Measurements from ENCODE around the gene CAMKK2. TPM values are rescaled to one million over a fixed set of nuclear protein-coding genes. Genes with fewer than 3 reads are reported as not detected.
A peak's percentile ranks its signal among the peaks of the same experiment; 100 is the strongest.

Gene CAMKK2
- total and polyA plus RNA-seq, 9 of the 15 experiments (the other 6 are each of a cell fraction or from before 2014, with no cell fraction given), result 4.3 to 32.0 (median 18.2) TPM

DNA sequence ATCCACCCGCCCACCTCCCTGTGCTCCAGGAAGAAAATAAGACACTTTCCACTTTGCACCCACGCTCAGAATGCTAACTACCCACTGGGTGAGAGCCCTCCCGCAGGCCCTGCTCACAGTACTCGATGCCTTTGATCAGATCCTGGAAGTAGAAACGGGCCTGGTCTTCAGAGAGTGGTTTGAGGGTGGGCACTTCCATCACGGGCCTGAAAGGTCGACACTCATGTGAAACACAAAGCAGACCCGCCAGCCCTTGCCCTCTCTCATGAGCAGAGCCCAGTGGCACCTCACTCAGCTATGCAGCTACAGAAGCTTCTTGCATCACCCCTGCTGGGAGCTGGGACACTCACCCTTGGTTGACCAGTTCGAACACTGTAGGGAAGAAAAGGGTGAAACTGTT, 41.1 kb downstream of the CAMKK2 start:
- peak; percentile 28; the same call in 1 of the 3 replicates for ATAC-seq
- TF ChIP-seq, protein P1, sequence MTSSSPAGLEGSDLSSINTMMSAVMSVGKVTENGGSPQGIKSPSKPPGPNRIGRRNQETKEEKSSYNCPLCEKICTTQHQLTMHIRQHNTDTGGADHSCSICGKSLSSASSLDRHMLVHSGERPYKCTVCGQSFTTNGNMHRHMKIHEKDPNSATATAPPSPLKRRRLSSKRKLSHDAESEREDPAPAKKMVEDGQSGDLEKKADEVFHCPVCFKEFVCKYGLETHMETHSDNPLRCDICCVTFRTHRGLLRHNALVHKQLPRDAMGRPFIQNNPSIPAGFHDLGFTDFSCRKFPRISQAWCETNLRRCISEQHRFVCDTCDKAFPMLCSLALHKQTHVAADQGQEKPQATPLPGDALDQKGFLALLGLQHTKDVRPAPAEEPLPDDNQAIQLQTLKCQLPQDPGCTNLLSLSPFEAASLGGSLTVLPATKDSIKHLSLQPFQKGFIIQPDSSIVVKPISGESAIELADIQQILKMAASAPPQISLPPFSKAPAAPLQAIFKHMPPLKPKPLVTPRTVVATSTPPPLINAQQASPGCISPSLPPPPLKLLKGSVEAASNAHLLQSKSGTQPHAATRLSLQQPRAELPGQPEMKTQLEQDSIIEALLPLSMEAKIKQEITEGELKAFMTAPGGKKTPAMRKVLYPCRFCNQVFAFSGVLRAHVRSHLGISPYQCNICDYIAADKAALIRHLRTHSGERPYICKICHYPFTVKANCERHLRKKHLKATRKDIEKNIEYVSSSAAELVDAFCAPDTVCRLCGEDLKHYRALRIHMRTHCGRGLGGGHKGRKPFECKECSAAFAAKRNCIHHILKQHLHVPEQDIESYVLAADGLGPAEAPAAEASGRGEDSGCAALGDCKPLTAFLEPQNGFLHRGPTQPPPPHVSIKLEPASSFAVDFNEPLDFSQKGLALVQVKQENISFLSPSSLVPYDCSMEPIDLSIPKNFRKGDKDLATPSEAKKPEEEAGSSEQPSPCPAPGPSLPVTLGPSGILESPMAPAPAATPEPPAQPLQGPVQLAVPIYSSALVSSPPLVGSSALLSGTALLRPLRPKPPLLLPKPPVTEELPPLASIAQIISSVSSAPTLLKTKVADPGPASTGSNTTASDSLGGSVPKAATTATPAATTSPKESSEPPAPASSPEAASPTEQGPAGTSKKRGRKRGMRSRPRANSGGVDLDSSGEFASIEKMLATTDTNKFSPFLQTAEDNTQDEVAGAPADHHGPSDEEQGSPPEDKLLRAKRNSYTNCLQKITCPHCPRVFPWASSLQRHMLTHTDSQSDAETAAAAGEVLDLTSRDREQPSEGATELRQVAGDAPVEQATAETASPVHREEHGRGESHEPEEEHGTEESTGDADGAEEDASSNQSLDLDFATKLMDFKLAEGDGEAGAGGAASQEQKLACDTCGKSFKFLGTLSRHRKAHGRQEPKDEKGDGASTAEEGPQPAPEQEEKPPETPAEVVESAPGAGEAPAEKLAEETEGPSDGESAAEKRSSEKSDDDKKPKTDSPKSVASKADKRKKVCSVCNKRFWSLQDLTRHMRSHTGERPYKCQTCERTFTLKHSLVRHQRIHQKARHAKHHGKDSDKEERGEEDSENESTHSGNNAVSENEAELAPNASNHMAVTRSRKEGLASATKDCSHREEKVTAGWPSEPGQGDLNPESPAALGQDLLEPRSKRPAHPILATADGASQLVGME (CRISPR knock-in tag; IDR thresholded peaks at IDR 0.05), result no peak
- no peak for TF ChIP-seq ERF (CRISPR knock-in tag; IDR thresholded peaks at IDR 0.05)
- TF ChIP-seq CEBPG (CRISPR knock-in tag; IDR thresholded peaks at IDR 0.05), result peak; percentile 31; the same call in 1 of the 2 replicates
- no peak for TF ChIP-seq CEBPG (tag; conservative IDR thresholded peaks at IDR 0.05 in 1 of 2, IDR thresholded peaks at IDR 0.05 in 1 of 2)
- no peak for TF ChIP-seq HLTF (IDR thresholded peaks at IDR 0.05)
- TF ChIP-seq CCAR2 (IDR thresholded peaks at IDR 0.05; ENCODE audit: low read depth, low read length), result no peak
- no peak for TF ChIP-seq ELF4 (CRISPR knock-in tag; IDR thresholded peaks at IDR 0.05)
- TF ChIP-seq LCOR (CRISPR knock-in tag; IDR thresholded peaks at IDR 0.05), result no peak
- no peak for TF ChIP-seq GABPB1 (CRISPR knock-in tag; IDR thresholded peaks at IDR 0.05)
- TF ChIP-seq, protein P2, sequence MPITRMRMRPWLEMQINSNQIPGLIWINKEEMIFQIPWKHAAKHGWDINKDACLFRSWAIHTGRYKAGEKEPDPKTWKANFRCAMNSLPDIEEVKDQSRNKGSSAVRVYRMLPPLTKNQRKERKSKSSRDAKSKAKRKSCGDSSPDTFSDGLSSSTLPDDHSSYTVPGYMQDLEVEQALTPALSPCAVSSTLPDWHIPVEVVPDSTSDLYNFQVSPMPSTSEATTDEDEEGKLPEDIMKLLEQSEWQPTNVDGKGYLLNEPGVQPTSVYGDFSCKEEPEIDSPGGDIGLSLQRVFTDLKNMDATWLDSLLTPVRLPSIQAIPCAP (CRISPR knock-in tag; IDR thresholded peaks at IDR 0.05; ENCODE audit: borderline replicate concordance), result no peak
- ChIA-PET POLR2A (interaction anchor here (0.7 to 0.8 kb wide), 2 partner anchors 25 to 82 kb away, joined by 3 to 4 read pairs; no protein-coding TSS in a partner anchor), CTCF (ENCODE audit: low intra/inter-chr PET ratio) (no interaction called here)
- Histone ChIP-seq H3K4me1 (replicated peaks in 1 of 2; ENCODE audit: control insufficient read depth in 2 of 2, insufficient read depth in 2 of 2, low read length in 2 of 2) (no peaks in the 10 kb centered on the region), H3K9me1 (ENCODE audit: control insufficient read depth, insufficient read depth, low read length) (no peaks in the 10 kb centered on the region), H3K9me3 (replicated peaks; ENCODE audit: control insufficient read depth, insufficient read depth, low read depth, low read length) (no peaks in the 10 kb centered on the region), H3K4me2 (ENCODE audit: insufficient read depth, low read length) (no peak overlapping the region), H3K36me3 (ENCODE audit: control insufficient read depth, insufficient read depth, low read length) (peaks cover 58% of the 10 kb centered on the region), H3K4me3 (no peak overlapping the region), H3K27ac (ENCODE audit: extremely low read depth, low read depth, low read length) (no peak overlapping the region; the same call in 2 of the 3 replicates), H3K79me2 (ENCODE audit: control insufficient read depth, insufficient read depth, low read length) (no peaks in the 10 kb centered on the region), H4K20me1 (replicated peaks; ENCODE audit: control insufficient read depth, insufficient read depth, low read length) (no peaks in the 10 kb centered on the region), H2AFZ (ENCODE audit: low read depth, low read length) (no peak overlapping the region), H3K27me3 (ENCODE audit: control insufficient read depth in 2 of 2, insufficient read depth in 2 of 2, low read length in 2 of 2) (no peaks in the 10 kb centered on the region), H3K9ac (ENCODE audit: insufficient read depth in 1 of 2, low read depth in 2 of 2, low read length in 2 of 2) (0 out of 4 replicates have a peak overlapping the region, but pooled peaks of 1 of the 2 experiments have one; percentile 73)
- intact Hi-C loops (cut with micrococcal nuclease), result no loop called here
- no TSS peak for BruUV-seq (replicated peaks)
- in situ Hi-C loops (cut with MboI), result no loop called here
- no peak for DNase-seq (ENCODE audit: extremely low read depth in 1 of 4, low spot score in 3 of 4)
- 94% methylated on average over 9 of the region's 9 CpGs for WGBS (ENCODE audit: insufficient coverage, low coverage, missing lambda C conversion rate)
- FAIRE-seq, result no peak

Data from K562 (cell line).